T-helper 9 cell (primary cell): ENCODE results near the gene KCNMA1.

Experiments
- DNase-seq: peaks from one replicate; pipeline ENCODE4 v3.0.0-alpha.2; 2020

The KCNMA1 gene

GRCh38 chr10:77228559-77228958 lies 409.0 kb downstream of the KCNMA1 start:
- DNase-seq, result no peak

DNA sequence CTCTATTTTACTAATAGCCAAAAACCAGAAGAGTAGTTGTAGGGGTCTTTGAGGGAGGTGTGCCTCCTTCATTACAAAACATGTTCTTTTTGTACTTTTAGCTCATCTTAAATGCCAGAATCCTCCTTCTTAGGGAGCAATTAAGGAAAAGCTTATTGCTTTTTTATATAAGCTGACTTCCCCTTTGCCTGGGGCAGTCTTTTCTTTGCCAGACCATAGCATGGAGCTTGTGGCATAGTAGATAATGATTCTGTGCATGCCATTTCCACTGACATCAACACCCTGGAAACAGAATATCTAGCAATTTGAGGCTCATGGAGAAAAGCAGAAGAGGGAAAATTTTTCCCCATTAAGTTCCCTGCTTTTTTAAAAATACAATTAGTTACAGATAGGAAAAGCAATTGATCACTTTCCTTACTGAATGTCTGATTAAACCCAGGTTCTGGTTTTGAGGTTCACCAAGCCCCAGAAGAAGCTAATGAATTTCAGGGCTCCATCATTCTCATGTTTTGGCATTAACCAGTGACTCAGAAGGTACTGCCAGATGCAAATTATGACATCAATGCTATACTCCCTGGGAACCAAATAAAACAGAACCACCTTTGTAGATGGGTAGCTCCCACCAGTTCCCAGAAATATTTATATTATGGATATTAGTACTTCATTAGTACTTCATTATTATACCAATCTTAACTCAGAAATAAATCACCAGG lies 410.6 kb downstream of the KCNMA1 start:
- no peak for DNase-seq

DNA sequence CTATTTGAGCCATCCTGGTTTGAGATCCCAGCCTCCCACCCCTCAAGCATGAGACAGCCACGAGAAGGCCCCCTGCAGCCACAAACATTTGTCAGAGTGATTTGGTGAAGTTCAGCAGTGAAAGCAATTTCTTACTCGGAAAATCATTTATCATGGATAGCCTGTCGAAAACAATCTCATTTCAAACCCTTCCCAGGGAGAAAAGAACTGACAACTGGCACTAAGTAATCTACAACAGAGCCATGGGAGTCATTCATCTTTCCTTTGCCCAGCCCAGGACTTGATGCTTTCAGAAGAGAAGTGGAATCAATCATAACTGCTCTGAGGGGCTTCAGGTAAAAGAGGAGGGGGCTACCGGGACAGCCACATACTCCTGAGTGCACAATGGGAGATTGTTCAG lies 411.2 kb downstream of the KCNMA1 start:
- no peak for DNase-seq

GRCh38 chr10:77226020-77226419 lies 411.6 kb downstream of the KCNMA1 start:
- DNase-seq, result no peak

GRCh38 chr10:77223526-77224460 lies 413.8 kb downstream of the KCNMA1 start:
- no peak for DNase-seq

DNA sequence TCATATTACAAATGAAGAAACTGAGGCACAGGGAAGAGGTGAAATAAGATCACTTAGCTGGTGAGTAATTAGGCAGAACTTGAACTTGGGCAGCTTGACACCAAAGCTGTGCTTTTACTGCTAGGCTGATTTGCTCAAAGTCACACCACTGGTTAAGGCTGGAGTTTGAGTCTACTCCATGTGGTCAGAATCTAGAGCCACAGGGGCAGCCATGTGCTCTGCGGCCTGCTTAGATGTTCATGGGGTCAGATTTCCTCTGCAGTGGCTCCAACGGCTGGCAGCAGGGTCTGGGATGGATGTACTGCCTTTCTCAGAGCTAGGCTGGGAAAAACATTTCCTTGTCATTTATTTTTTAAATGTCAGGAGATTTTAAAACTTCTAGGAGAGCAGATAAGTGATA lies 417.5 kb downstream of the KCNMA1 start:
- DNase-seq, result no peak

DNA sequence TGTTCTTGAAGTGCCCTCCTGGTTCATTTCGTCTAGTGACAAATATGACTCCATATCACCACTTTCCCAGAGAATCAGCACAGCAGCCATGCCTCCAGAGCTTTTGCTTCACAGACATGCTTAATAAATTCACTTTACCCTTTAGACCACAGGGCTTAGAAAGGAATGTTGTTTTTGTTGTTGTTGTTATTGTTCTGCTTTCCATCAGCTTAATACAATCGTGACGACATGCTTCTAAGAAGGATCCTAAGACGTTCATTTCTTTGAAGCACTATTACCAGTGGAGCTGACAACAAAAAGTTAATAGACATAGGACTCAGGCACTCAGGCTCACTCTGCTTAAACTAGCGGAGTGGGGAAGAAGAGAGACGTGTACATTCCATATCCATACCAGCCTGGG lies 418.6 kb downstream of the KCNMA1 start:
- DNase-seq, result no peak

GRCh38 chr10:77214799-77215198 lies 422.8 kb downstream of the KCNMA1 start:
- no peak for DNase-seq

DNA sequence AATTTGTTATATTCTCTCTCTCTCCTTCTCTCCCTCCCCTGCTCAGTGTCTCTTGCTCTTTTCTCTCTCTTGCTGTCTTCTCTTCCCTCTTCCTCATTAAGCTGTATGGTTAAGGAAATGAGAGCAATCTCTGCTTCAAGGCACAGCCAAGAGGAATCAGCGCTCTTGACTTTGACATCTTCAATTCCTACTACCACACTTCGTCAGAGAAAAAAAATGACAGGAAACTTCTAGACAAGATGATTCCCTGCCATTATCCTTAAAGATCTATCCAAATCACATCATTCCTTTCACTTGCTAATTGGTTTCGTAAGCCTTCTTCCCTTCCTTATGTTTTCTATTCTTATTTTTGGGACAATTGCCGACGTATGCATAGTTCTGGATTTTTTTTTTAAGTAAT lies 425.0 kb downstream of the KCNMA1 start:
- DNase-seq, result no peak

- no peak for DNase-seq
These were observed 427.0 kb downstream of the KCNMA1 start for GRCh38 chr10:77210645-77211044.

DNA sequence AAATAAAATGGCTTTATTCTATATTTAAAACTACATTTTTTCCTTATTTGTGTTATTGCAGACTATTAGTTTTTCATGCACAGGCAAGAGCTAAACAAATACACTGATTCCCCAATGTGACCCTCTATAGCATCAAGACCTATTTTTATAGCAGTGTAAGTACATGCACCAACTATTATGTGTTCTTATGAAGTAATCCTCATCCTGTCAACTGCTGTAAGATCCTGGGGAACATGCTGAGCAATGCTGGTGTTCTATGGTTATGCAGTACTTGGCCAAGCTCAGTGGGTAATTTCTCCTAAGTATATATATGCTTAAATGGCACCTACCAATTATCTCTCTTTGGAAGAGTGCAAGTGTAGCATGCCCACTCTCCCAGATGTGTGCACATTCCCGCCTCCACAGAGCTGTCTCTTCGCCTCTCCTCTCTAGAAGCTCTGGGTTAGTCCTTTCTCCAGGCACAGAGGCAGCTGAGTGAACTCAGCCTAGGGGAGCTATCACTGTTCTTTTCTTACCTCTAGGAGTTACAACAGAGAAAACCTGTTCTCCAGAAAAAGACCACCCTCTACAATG lies 428.8 kb downstream of the KCNMA1 start:
- DNase-seq, result no peak

GRCh38 chr10:77207828-77208185 lies 429.8 kb downstream of the KCNMA1 start:
- DNase-seq, result no peak

DNA sequence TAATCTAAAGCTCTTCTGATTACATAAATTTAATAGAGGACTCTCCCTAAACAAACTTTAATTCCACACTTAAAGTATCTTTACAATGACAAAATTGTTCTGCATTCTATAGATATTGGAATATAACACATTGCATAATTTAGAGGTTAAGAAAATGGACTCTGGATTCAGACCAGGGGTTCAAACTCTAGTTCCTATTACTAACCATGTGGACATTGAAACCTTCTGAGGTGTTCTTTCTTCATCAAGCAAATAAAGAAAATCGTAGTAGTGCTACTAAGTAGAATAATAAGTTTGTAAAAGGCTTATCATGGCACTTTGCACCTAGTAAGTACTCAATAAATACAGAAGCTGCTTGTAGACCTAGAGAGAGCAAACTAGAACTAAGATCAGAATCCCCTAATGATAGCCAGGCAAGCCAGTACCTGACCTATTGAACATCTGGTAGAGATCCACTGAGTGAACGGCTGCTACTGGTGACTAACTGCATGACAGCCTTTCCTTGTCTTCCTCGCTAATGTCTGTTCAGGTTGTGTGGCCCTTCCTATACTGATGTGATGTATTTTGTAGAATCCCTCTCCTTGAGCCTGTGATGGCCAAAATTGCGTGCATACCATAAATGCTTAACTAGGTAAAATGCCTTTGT lies 430.3 kb downstream of the KCNMA1 start:
- no peak for DNase-seq

GRCh38 chr10:77205135-77205534 lies 432.5 kb downstream of the KCNMA1 start:
- DNase-seq, result no peak

- DNase-seq, result no peak
These were observed 433.4 kb downstream of the KCNMA1 start for GRCh38 chr10:77204171-77204570.

DNA sequence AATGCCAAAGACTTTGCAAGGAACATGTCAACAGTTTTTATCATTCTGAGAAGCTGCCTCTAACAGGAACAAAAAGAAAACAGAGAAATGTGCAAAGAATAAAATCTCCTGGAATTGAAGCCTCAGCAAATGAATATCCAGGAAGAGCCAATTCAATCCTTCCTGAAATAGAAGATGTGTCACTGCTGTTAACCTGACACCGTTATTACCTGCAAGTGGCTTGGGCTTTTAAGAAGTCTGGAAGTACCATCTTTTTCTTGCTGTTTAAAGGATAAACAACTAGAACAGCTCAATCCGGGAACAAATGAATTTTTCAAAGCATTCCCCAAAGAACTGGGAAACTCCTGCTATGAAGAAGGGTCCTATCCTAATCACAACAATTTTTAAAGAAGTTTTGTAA lies 434.8 kb downstream of the KCNMA1 start:
- DNase-seq, result no peak

- no peak for DNase-seq
These were observed 436.2 kb downstream of the KCNMA1 start for GRCh38 chr10:77201135-77202106.

DNA sequence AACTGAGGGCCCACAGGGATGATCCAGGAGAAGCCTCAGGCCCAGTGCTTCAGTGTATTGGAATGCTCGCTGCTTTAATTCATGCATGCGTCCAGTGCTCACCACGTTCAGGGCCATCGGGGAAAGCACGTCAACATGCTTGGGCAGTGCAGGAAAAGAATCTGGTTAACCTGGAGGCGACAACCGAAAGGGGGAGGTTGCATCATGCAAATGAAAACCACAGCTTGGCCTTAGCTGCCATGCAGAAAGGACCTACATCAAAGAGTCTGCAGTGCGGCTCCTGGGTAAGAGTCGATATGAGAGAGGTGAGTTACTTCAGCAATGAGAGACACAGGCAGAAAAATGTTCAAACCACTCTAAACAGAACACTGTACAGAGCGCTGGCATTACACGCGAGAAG lies 440.1 kb downstream of the KCNMA1 start:
- DNase-seq, result no peak

GRCh38 chr10:77196614-77197013 lies 441.0 kb downstream of the KCNMA1 start:
- DNase-seq, result no peak

- DNase-seq, result no peak
These were observed 442.5 kb downstream of the KCNMA1 start for GRCh38 chr10:77195101-77195500.

- no peak for DNase-seq
These were observed 444.6 kb downstream of the KCNMA1 start for GRCh38 chr10:77193001-77193400.

GRCh38 chr10:77192402-77192801 lies 445.2 kb downstream of the KCNMA1 start:
- DNase-seq, result no peak
